HUES64 (cell line): ENCODE measurements around the gene SNX25. TPM values are rescaled to one million over a fixed set of nuclear protein-coding genes. Genes with fewer than 3 reads are reported as not detected.

Source experiments
- H3K27ac ChIP-seq: 2 replicates; pipeline ENCODE4 v1.7.0; 2013; ENCODE audit warnings: low read depth, low read length, inconsistent platforms
- H3K27me3 ChIP-seq: 2 replicates; pipeline ENCODE4 v1.6.1; 2013; ENCODE audit warnings: mild to moderate bottlenecking, low read length; ENCODE audit not compliant: insufficient read depth
- H3K36me3 ChIP-seq: 2 replicates; pipeline ENCODE4 v1.6.1; 2013; ENCODE audit warnings: mild to moderate bottlenecking, low read length; ENCODE audit not compliant: insufficient read depth
- H3K4me1 ChIP-seq: 2 replicates; pipeline ENCODE4 v1.6.1; 2013; ENCODE audit warnings: mild to moderate bottlenecking, low read length, moderate library complexity; ENCODE audit not compliant: insufficient read depth
- H3K4me3 ChIP-seq: 2 replicates; pipeline ENCODE4 v1.5.1; 2013; ENCODE audit warnings: mild to moderate bottlenecking, low read length, moderate library complexity
- H3K9ac ChIP-seq: 2 replicates; pipeline ENCODE4 v1.6.1; 2013; ENCODE audit warnings: mild to moderate bottlenecking, low read depth, low read length
- H3K9me3 ChIP-seq: 2 replicates; pipeline ENCODE4 v1.6.1; 2013; ENCODE audit warnings: low read depth, low read length; ENCODE audit not compliant: insufficient read depth
- WGBS: fragments of 150-250, 120-280 bp; methylation state at CpG from one replicate; pipeline ENCODE4 v1.1.7; 2013; ENCODE audit warnings: missing lambda C conversion rate; 5-methylcytosine and 5-hydroxymethylcytosine counted together
- polyA plus RNA-seq, 2 experiments: library from polyadenylated mRNA; stranded (reverse); fragments of 50-300 nt; gene quantifications; one replicate each; pipeline ENCODE4 v1.2.3, GENCODE V29; 2013

SNX25 gene
- polyA plus RNA-seq (2013, experiment 1 of 2) = 6.4 TPM
- 8.4 TPM for polyA plus RNA-seq (2013, experiment 2 of 2)

DNA sequence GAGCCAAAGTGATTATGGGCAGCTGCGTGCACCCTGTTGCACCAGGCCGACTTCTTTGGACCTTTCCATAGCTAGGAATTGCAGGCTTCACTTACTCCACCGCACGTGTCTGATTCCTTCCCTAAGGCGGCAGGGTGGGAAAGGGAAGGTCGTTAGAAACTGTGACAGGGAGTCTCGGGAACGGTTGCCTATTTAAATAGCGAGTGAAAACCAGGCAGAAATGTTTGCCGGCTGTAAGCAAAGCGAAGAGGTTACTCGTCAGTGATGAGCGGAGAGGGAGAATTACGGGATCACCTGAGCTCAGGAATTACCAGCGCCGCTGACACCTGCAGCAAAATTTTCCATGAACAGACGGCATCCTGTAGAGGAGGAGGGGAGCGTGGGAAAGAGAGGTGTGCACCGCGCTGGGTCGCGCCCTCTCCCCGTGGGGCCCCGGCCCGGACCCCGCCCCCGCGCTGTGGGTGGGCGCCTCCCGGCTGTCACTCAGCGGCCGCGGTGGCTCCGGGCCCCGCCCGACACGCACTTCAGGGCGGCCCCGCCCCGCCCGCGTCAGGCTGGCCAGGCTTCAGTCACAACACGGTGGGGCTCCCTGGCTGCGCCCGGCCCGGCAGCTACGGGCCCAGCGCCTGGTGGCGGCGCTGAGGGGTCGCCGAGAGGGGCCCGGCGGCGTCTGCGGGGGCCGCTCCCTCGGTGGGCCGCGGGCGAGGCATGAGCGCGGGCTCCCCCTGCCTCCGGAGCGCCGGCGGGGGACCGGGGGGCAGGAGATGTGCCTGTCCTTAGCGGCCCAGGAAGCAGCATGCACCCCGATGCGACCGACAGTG lies at the start of gene SNX25:
SNX25 (plus strand) TSS at position 568 of the 821 bp plus-strand sequence; CDS start at position 797, 229 bp downstream.
- Histone ChIP-seq H3K9me3 (no peaks in the 10 kb centered on the region), H3K9ac (peak within 1 kb of the TSS; percentile 65), H3K4me3 (peak within 1 kb of the TSS; percentile 89), H3K4me1 (peaks cover 28% of the 10 kb centered on the region), H3K27me3 (peaks cover 40% of the 10 kb centered on the region), H3K36me3 (no peaks in the 10 kb centered on the region), H3K27ac (no peak within 1 kb of the TSS; the same call in 1 of the 2 replicates)
- 2% methylated on average over 72 of the region's 72 CpGs for WGBS

- H3K9ac ChIP-seq = no peak overlapping the region
- H3K9me3 ChIP-seq = no peaks in the 10 kb centered on the region
- H3K4me3 ChIP-seq = no peak overlapping the region
- no peak overlapping the region for H3K27ac ChIP-seq
- no peaks in the 10 kb centered on the region for H3K4me1 ChIP-seq
- H3K27me3 ChIP-seq = no peaks in the 10 kb centered on the region
- 97% methylated on average over 2 of the region's 2 CpGs for WGBS
- peaks cover 42% of the 10 kb centered on the region for H3K36me3 ChIP-seq
Observed at GRCh38 chr4:185165605-185166063, 43.8 kb upstream of the SNX25 start.

- H3K36me3 ChIP-seq = peaks cover 27% of the 10 kb centered on the region
- H3K9me3 ChIP-seq = no peaks in the 10 kb centered on the region
- 92% methylated on average over 9 of the region's 9 CpGs for WGBS
- H3K9ac ChIP-seq = no peak overlapping the region
- no peak overlapping the region for H3K27ac ChIP-seq
- H3K4me3 ChIP-seq = no peak overlapping the region
- no peaks in the 10 kb centered on the region for H3K27me3 ChIP-seq
- H3K4me1 ChIP-seq = peaks cover 13% of the 10 kb centered on the region; the same call in 1 of the 2 replicates
Observed at GRCh38 chr4:185167234-185167633, 42.2 kb upstream of the SNX25 start.

- peak overlapping the region; percentile 43; the same call in 1 of the 2 replicates for H3K27ac ChIP-seq
- H3K27me3 ChIP-seq = no peaks in the 10 kb centered on the region
- 88% methylated on average over 2 of the region's 2 CpGs for WGBS
- no peak overlapping the region for H3K9ac ChIP-seq
- peaks cover 37% of the 10 kb centered on the region for H3K36me3 ChIP-seq
- H3K4me1 ChIP-seq = peaks cover 16% of the 10 kb centered on the region; the same call in 1 of the 2 replicates
- H3K9me3 ChIP-seq = no peaks in the 10 kb centered on the region
- no peak overlapping the region for H3K4me3 ChIP-seq
Observed at GRCh38 chr4:185171373-185172071, 37.9 kb upstream of the SNX25 start.

DNA sequence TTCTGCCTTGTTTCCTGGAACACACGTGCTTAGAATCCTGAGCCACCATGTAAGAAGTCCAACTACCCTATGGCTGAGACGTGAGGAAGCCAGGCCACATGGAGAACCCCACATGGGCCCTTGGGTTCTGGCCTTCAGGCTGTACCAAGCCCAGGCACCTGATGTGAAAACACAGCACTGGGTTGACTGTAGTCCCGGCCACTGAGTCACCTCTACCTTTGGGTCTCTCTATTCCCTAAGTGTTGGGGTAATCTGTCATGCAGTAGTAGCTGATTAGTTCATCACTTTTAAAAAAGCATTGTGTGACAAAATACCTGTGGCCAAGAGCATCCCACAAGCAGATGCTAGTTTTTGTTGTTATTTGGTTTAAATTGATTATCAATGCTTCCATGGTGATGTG lies 29.9 kb upstream of the SNX25 start:
- Histone ChIP-seq H3K9me3 (no peaks in the 10 kb centered on the region), H3K4me1 (peaks cover 15% of the 10 kb centered on the region), H3K27ac (no peak overlapping the region), H3K36me3 (peaks cover 14% of the 10 kb centered on the region), H3K27me3 (no peaks in the 10 kb centered on the region), H3K4me3 (no peak overlapping the region), H3K9ac (no peak overlapping the region)
- WGBS = 89% methylated on average over 3 of the region's 3 CpGs

DNA sequence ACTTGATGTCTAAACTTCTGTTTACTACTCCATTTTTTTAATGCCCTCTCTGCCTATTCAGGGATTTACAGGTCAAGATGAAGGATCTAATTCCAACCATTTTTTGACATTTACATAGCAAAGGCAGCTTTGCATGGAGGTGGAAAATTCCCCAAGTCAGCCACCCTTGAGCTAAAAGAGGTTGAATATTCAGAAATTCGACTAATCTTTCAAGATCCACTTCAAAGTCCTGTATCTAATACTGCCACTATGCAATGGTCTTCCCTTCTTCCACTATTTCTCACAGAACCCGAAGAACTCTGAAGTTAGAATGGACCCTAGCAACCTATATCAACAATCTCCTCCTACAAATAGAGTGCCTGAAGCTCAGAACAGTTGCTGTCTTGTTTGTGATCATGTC lies 27.2 kb upstream of the SNX25 start:
- Histone ChIP-seq H3K9me3 (no peaks in the 10 kb centered on the region), H3K4me1 (peaks cover 15% of the 10 kb centered on the region), H3K9ac (no peak overlapping the region), H3K27me3 (no peaks in the 10 kb centered on the region), H3K4me3 (no peak overlapping the region), H3K36me3 (peaks cover 6% of the 10 kb centered on the region; the same call in 1 of the 2 replicates), H3K27ac (no peak overlapping the region; the same call in 1 of the 2 replicates)
- 30% methylated on average over 2 of the region's 2 CpGs for WGBS

GRCh38 chr4:185183622-185184281 lies 25.6 kb upstream of the SNX25 start:
- H3K4me3 ChIP-seq = no peak overlapping the region
- whole genome bisulfite sequencing = 46% methylated on average over 5 of the region's 6 CpGs
- peaks cover 15% of the 10 kb centered on the region for H3K4me1 ChIP-seq
- H3K9me3 ChIP-seq = no peaks in the 10 kb centered on the region
- peaks cover 14% of the 10 kb centered on the region for H3K36me3 ChIP-seq
- H3K27ac ChIP-seq = no peak overlapping the region
- no peak overlapping the region for H3K9ac ChIP-seq
- no peaks in the 10 kb centered on the region for H3K27me3 ChIP-seq

- no peaks in the 10 kb centered on the region for H3K27me3 ChIP-seq
- no peaks in the 10 kb centered on the region for H3K9me3 ChIP-seq
- no peak overlapping the region for H3K4me3 ChIP-seq
- H3K27ac ChIP-seq = no peak overlapping the region
- 83% methylated on average over 1 of the region's 3 CpGs for WGBS
- peaks cover 36% of the 10 kb centered on the region for H3K36me3 ChIP-seq
- H3K9ac ChIP-seq = no peak overlapping the region
- peaks cover 12% of the 10 kb centered on the region for H3K4me1 ChIP-seq
Observed at GRCh38 chr4:185186769-185187168, 22.6 kb upstream of the SNX25 start.

GRCh38 chr4:185189606-185190305 lies 19.6 kb upstream of the SNX25 start:
- Histone ChIP-seq H3K4me3 (no peak overlapping the region), H3K9ac (no peak overlapping the region), H3K27me3 (no peaks in the 10 kb centered on the region), H3K36me3 (peaks cover 36% of the 10 kb centered on the region), H3K9me3 (no peaks in the 10 kb centered on the region), H3K27ac (no peak overlapping the region), H3K4me1 (no peaks in the 10 kb centered on the region)
- WGBS = 95% methylated on average over 3 of the region's 4 CpGs

DNA sequence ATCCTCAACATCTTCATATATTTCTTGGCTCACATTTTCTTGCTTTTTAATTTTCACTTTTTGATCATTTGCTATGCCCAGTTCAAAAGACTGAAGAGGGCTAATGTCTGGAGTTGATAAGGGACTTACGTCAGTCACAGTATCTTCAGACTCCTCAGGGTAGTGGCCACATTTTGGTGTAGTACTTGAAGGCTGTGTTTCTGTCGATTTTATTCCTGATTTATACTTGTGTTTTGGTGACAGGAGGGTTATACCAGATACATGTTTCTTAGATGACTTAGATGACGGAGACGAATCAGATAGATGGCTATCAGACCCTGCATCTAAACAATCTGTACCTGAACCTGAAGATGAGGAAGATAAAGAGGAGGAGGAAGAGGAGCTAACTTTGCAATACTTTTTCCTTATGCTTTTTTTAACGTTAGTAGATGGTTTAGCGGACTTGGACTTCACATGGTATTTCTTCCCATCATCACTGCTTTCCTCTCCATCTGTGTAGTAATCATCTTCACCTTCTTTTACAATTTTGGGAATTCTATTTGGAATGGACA lies 19.0 kb upstream of the SNX25 start:
- peaks cover 36% of the 10 kb centered on the region for H3K36me3 ChIP-seq
- WGBS = 92% methylated on average over 6 of the region's 6 CpGs

More for the DNA sequence above, 19.0 kb upstream of the SNX25 start:
- H3K27ac ChIP-seq = no peak overlapping the region
- no peaks in the 10 kb centered on the region for H3K9me3 ChIP-seq
- H3K4me3 ChIP-seq = no peak overlapping the region
- no peak overlapping the region for H3K9ac ChIP-seq
- H3K27me3 ChIP-seq = no peaks in the 10 kb centered on the region
- no peaks in the 10 kb centered on the region for H3K4me1 ChIP-seq
